Liver (tissue), 9 donors: Measurements from ENCODE around the gene POLR2C. TPM values are rescaled to one million over a fixed set of nuclear protein-coding genes. Genes with fewer than 3 reads are reported as not detected.

Experiments
- DNase-seq: peaks from one replicate; pipeline ENCODE4 v3.0.0-alpha.2; 2017; ENCODE audit warnings: low spot score
- H3K27ac ChIP-seq, 2 donors: one replicate each; pipeline ENCODE4 v1.7.0; 2013; ENCODE audit warnings: inconsistent platforms in 2 of 2, low read length in 2 of 2, control low read depth in 1 of 2, low read depth in 1 of 2, mild to moderate bottlenecking in 1 of 2
- H3K27me3 ChIP-seq, 4 donors: one replicate each; pipeline versions ENCODE4 v1.6.1 to v1.7.0; 2013; ENCODE audit warnings: low read length in 3 of 4, inconsistent platforms in 1 of 4, mild to moderate bottlenecking in 1 of 4, moderate library complexity in 1 of 4; ENCODE audit not compliant: control insufficient read depth in 4 of 4, insufficient read depth in 4 of 4
- H3K36me3 ChIP-seq, 4 donors: one replicate each; pipeline versions ENCODE4 v1.6.1 to v1.7.0; 2013; ENCODE audit warnings: low read length in 3 of 4, mild to moderate bottlenecking in 3 of 4, low read depth in 1 of 4, moderate library complexity in 1 of 4; ENCODE audit not compliant: control insufficient read depth in 4 of 4, insufficient read depth in 3 of 4
- H3K4me1 ChIP-seq, 4 donors: one replicate each; pipeline versions ENCODE4 v1.6.1 to v1.7.0; 2013; ENCODE audit warnings: low read length in 3 of 4, mild to moderate bottlenecking in 3 of 4, moderate library complexity in 1 of 4; ENCODE audit not compliant: control insufficient read depth in 4 of 4, insufficient read depth in 4 of 4
- H3K4me3 ChIP-seq, 3 donors: one replicate each; pipeline versions ENCODE4 v1.6.1 to v1.7.0; 2013; ENCODE audit warnings: low read length in 3 of 3, control low read depth in 1 of 3, low read depth in 1 of 3, mild to moderate bottlenecking in 1 of 3
- H3K9ac ChIP-seq, 2 donors: one replicate each; pipeline ENCODE4 v1.7.0; 2013; ENCODE audit warnings: low read length in 2 of 2, mild to moderate bottlenecking in 2 of 2, moderate library complexity in 2 of 2, control low read depth in 1 of 2, low read depth in 1 of 2
- H3K9me3 ChIP-seq, 4 donors: one replicate each; pipeline versions ENCODE4 v1.6.1 to v1.7.0; 2013; ENCODE audit warnings: low read length in 3 of 4; ENCODE audit not compliant: control insufficient read depth in 4 of 4
- EGR1 ChIP-seq, 2 donors: IDR thresholded peaks; 2 replicates each; pipeline ENCODE4 v1.6.1; 2016 to 2018; ENCODE audit warnings: antibody characterized with exemption in 2 of 2, low read depth in 2 of 2
- FOXA1 ChIP-seq: IDR thresholded peaks from 2 replicates; pipeline ENCODE4 v1.6.1; 2016; ENCODE audit warnings: antibody characterized with exemption
- FOXA2 ChIP-seq: IDR thresholded peaks from 2 replicates; pipeline ENCODE4 v1.6.1; 2016; ENCODE audit warnings: antibody characterized with exemption
- GABPA ChIP-seq, 2 donors: IDR thresholded peaks in 1 of 2; conservative IDR thresholded peaks in 1 of 2; 2 replicates each; pipeline ENCODE4 v1.6.1; 2016; ENCODE audit warnings: antibody characterized with exemption in 2 of 2, mild to moderate bottlenecking in 1 of 2, moderate library complexity in 1 of 2
- HNF4A ChIP-seq, 2 donors: conservative IDR thresholded peaks; 2 replicates each; pipeline ENCODE4 v1.6.1; 2016; ENCODE audit warnings: antibody characterized with exemption in 2 of 2, mild to moderate bottlenecking in 2 of 2
- HNF4G ChIP-seq: IDR thresholded peaks from 2 replicates; pipeline ENCODE4 v1.6.1; 2016; ENCODE audit warnings: antibody characterized with exemption
- JUND ChIP-seq, 2 donors: IDR thresholded peaks; 2 replicates each; pipeline ENCODE4 v1.6.1; 2016; ENCODE audit warnings: antibody characterized with exemption in 2 of 2
- NR2F2 ChIP-seq: IDR thresholded peaks from 2 replicates; pipeline ENCODE4 v1.6.1; 2016; ENCODE audit warnings: antibody characterized with exemption
- RAD21 ChIP-seq, 2 donors: IDR thresholded peaks; 2 replicates each; pipeline ENCODE4 v1.6.1; 2016; ENCODE audit warnings: antibody characterized with exemption in 2 of 2, mild to moderate bottlenecking in 2 of 2
- REST ChIP-seq: IDR thresholded peaks from 2 replicates; pipeline ENCODE4 v1.6.1; 2016; ENCODE audit warnings: antibody characterized with exemption, mild to moderate bottlenecking
- RXRA ChIP-seq, 2 donors: IDR thresholded peaks; 2 replicates each; pipeline ENCODE4 v1.6.1; 2017 to 2018; ENCODE audit warnings: antibody characterized with exemption in 2 of 2, mild to moderate bottlenecking in 1 of 2
- SP1 ChIP-seq: IDR thresholded peaks from 2 replicates; pipeline ENCODE4 v1.6.1; 2018; ENCODE audit warnings: antibody characterized with exemption, mild to moderate bottlenecking
- TAF1 ChIP-seq: conservative IDR thresholded peaks from 2 replicates; pipeline ENCODE4 v1.6.1; 2016; ENCODE audit warnings: antibody characterized with exemption, mild to moderate bottlenecking
- YY1 ChIP-seq: IDR thresholded peaks from 2 replicates; pipeline ENCODE4 v1.6.1; 2016; ENCODE audit warnings: antibody characterized with exemption, mild to moderate bottlenecking
- WGBS: extraction: QIAGEN DNeasy Blood & Tissue Kit; methylation state at CpG from one replicate; pipeline ENCODE4 v1.1.7; 2013; 5-methylcytosine and 5-hydroxymethylcytosine counted together
- polyA plus RNA-seq, 2 donors: library from polyadenylated mRNA; stranded (reverse) in 1 of 2; unstranded in 1 of 2; fragments of 200-250 nt in 1 of 2; fragments of >200 nt in 1 of 2; fragmentation: Nextera tagmentation in 1 of 2; extraction: Ambion mirVana in 1 of 2; gene quantifications; one replicate each; pipeline versions ENCODE4 v1.2.1 to v1.2.3, GENCODE V29; 2013 to 2015
- total RNA-seq, 2 donors: library from RNA; depleted of rRNA; stranded (reverse); fragments of >200 nt; gene quantifications; one replicate each; pipeline ENCODE4 v1.2.3, GENCODE V29; 2014
- TF ChIP-seq, protein P1 (sequence below): IDR thresholded peaks from 2 replicates; pipeline ENCODE4 v1.6.1; 2016; ENCODE audit warnings: antibody characterized with exemption
- TF ChIP-seq, protein P2 (sequence below): fragments of 150-350 bp; IDR thresholded peaks from 2 replicates; pipeline ENCODE4 v1.5.1; 2017; ENCODE audit warnings: improper control_type of control experiment, low read depth, low read length; ENCODE audit not compliant: missing input control
- TF ChIP-seq, protein P3 (sequence below): IDR thresholded peaks from 2 replicates; pipeline ENCODE4 v1.6.1; 2016; ENCODE audit warnings: antibody characterized with exemption
- TF ChIP-seq, protein P4 (sequence below): IDR thresholded peaks from 2 replicates; pipeline ENCODE4 v1.6.1; 2016; ENCODE audit warnings: antibody characterized with exemption
- donor health status: healthy.
- donor health status: healthy.
- donor health status: healthy.
- donor health status: healthy.
- donor health status: healthy.

The POLR2C gene
- total and polyA plus RNA-seq, 4 donors: 25.4 to 68.0 (median 51.3) TPM

DNA sequence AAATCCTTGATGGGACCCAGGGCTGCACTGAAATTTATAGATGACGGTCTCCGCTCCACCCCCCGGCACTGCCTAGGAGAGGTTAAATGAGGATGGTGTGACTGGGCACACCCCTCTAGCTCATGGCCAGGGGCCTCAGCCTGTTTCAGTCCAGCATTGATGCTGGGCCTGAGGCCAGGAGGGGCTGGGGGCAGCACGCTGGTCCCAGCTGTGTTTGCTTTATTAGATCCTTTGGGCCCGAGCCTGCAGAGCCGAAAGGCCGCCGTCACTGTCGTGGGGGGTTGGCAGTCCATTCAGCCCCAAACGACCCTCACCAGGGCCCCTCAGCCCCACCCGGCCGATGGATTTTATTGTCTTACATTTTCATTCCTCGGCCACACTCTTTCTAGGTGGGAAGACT lies 34.6 kb downstream of the POLR2C start:
- H3K4me3 ChIP-seq: no peak overlapping the region
- WGBS: 87% methylated on average over 13 of the region's 13 CpGs
- DNase-seq: no peak
- no peaks in the 10 kb centered on the region for H3K27me3 ChIP-seq
- H3K36me3 ChIP-seq: no peaks in the 10 kb centered on the region
- H3K9me3 ChIP-seq: no peaks in the 10 kb centered on the region
- no peak overlapping the region for H3K27ac ChIP-seq
- H3K4me1 ChIP-seq: peaks cover 5 to 11% (median 7%) of the 10 kb centered on the region in 4 donors
- TF ChIP-seq REST (no peak), HNF4A (conservative IDR thresholded peaks at IDR 0.05) (no peak), RAD21 (IDR thresholded peaks at IDR 0.05) (no peak), FOXA2 (no peak), HNF4G (no peak), EGR1 (IDR thresholded peaks at IDR 0.05; ENCODE audit: low read depth in 2 of 2) (no peak), TAF1 (no peak), NR2F2 (no peak), SP1 (no peak)
- TF ChIP-seq, protein P1, sequence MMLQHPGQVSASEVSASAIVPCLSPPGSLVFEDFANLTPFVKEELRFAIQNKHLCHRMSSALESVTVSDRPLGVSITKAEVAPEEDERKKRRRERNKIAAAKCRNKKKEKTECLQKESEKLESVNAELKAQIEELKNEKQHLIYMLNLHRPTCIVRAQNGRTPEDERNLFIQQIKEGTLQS: no peak
- TF ChIP-seq, protein P2, sequence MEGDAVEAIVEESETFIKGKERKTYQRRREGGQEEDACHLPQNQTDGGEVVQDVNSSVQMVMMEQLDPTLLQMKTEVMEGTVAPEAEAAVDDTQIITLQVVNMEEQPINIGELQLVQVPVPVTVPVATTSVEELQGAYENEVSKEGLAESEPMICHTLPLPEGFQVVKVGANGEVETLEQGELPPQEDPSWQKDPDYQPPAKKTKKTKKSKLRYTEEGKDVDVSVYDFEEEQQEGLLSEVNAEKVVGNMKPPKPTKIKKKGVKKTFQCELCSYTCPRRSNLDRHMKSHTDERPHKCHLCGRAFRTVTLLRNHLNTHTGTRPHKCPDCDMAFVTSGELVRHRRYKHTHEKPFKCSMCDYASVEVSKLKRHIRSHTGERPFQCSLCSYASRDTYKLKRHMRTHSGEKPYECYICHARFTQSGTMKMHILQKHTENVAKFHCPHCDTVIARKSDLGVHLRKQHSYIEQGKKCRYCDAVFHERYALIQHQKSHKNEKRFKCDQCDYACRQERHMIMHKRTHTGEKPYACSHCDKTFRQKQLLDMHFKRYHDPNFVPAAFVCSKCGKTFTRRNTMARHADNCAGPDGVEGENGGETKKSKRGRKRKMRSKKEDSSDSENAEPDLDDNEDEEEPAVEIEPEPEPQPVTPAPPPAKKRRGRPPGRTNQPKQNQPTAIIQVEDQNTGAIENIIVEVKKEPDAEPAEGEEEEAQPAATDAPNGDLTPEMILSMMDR: no peak
- H3K9ac ChIP-seq: no peak overlapping the region

DNA sequence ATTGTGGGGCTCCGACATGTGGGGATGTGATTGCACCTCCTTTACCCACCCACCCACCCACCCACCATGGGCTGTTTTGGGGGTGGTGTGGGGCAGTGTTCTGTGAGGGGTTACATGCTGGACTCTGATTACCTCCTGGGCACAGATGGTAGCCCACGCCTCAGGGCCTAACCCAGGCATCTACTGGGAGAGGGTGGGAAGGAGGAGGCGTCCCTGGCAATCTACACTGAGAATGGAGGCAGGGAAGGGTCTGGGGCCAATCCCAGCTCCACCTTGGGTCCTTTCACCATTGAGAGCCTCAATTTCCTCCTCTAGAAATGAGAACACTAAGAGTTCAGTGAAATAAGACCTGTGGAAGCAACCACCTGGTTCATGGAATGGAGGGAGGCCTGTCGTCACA lies 35.6 kb downstream of the POLR2C start:
- 91% methylated on average over 4 of the region's 4 CpGs for WGBS
- TF ChIP-seq TAF1 (no peak), YY1 (no peak), RAD21 (IDR thresholded peaks at IDR 0.05) (no peak), NR2F2 (no peak), RXRA (IDR thresholded peaks at IDR 0.05) (no peak), JUND (IDR thresholded peaks at IDR 0.05) (no peak), HNF4A (conservative IDR thresholded peaks at IDR 0.05) (no peak), GABPA (IDR thresholded peaks at IDR 0.05 in 1 of 2, conservative IDR thresholded peaks at IDR 0.05 in 1 of 2) (no peak), SP1 (no peak), EGR1 (IDR thresholded peaks at IDR 0.05; ENCODE audit: low read depth in 2 of 2) (no peak), FOXA1 (no peak), REST (no peak)
- TF ChIP-seq, protein P1: no peak
- TF ChIP-seq, protein P3, sequence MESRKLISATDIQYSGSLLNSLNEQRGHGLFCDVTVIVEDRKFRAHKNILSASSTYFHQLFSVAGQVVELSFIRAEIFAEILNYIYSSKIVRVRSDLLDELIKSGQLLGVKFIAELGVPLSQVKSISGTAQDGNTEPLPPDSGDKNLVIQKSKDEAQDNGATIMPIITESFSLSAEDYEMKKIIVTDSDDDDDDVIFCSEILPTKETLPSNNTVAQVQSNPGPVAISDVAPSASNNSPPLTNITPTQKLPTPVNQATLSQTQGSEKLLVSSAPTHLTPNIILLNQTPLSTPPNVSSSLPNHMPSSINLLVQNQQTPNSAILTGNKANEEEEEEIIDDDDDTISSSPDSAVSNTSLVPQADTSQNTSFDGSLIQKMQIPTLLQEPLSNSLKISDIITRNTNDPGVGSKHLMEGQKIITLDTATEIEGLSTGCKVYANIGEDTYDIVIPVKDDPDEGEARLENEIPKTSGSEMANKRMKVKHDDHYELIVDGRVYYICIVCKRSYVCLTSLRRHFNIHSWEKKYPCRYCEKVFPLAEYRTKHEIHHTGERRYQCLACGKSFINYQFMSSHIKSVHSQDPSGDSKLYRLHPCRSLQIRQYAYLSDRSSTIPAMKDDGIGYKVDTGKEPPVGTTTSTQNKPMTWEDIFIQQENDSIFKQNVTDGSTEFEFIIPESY: no peak
- TF ChIP-seq, protein P4, sequence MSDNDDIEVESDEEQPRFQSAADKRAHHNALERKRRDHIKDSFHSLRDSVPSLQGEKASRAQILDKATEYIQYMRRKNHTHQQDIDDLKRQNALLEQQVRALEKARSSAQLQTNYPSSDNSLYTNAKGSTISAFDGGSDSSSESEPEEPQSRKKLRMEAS: no peak
- TF ChIP-seq, protein P2: no peak

More for the DNA sequence above, 35.6 kb downstream of the POLR2C start:
- no peak for DNase-seq
- Histone ChIP-seq H3K27ac (no peak overlapping the region), H3K9ac (no peak overlapping the region), H3K4me1 (peaks cover 5 to 11% (median 7%) of the 10 kb centered on the region in 4 donors), H3K27me3 (no peaks in the 10 kb centered on the region), H3K36me3 (no peaks in the 10 kb centered on the region), H3K9me3 (no peaks in the 10 kb centered on the region), H3K4me3 (no peak overlapping the region)
